Activated T-cell treated with anti-CD3 and anti-CD28 coated beads for 24 hours (primary cell): ENCODE results near the gene CRADD.
"Not testable (repeated sequence)": the region's sequence is repeated elsewhere in the genome, so short reads cannot be mapped to it uniquely, and the experiment has no call there.

Source experiments
- DNase-seq: peaks from one replicate; pipeline ENCODE4 v3.0.0-alpha.2; 2020; ENCODE audit warnings: low read depth

Gene CRADD

GRCh38 chr12:93737457-93738198 lies 60.5 kb downstream of the CRADD start:
- DNase-seq, result no peak

DNA sequence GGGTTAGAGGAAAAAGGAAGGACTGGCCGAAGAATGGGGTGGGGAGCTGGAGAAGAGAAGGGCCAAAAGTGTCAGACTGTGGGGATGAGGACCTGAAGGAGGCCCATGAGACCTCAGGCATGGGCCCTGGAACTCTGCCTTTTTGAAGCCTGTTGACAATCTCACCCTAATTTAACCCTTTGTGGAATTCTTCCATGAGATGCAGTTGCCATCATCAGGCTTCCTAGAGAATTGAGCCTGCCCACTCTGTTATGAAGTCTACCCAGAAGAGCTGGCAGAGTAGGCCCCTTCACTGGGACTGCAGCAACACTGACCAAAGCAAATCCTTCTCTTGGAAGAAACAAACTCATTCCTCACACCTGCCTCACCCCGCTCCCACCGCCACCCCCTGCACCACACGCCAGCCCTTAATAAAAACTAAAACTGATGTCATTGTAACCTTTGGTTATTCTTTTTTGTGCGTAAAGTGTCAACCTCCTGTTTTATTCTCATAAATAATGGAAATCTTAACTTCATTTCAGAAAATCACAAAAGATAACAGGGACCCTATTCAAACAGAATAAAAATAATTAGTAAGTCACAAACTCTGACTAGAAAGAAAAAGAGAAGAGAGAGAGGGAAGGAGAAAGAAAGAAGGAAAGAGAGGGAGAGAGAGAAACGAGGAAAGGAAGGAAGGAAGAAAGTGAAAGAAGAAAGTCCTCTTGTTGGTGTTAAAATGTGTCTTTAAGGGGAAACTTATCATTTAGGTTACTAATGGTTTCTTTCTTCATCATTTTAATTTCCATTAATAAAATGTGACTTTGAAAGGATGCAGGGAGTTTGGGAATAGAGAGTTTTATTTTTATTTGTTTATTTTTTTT lies 61.3 kb downstream of the CRADD start:
- DNase-seq, result no peak

- DNase-seq, result no peak
Measured at GRCh38 chr12:93740751-93741150, 63.6 kb downstream of the CRADD start.

GRCh38 chr12:93741659-93742109 lies 64.5 kb downstream of the CRADD start:
- DNase-seq, result no peak

DNA sequence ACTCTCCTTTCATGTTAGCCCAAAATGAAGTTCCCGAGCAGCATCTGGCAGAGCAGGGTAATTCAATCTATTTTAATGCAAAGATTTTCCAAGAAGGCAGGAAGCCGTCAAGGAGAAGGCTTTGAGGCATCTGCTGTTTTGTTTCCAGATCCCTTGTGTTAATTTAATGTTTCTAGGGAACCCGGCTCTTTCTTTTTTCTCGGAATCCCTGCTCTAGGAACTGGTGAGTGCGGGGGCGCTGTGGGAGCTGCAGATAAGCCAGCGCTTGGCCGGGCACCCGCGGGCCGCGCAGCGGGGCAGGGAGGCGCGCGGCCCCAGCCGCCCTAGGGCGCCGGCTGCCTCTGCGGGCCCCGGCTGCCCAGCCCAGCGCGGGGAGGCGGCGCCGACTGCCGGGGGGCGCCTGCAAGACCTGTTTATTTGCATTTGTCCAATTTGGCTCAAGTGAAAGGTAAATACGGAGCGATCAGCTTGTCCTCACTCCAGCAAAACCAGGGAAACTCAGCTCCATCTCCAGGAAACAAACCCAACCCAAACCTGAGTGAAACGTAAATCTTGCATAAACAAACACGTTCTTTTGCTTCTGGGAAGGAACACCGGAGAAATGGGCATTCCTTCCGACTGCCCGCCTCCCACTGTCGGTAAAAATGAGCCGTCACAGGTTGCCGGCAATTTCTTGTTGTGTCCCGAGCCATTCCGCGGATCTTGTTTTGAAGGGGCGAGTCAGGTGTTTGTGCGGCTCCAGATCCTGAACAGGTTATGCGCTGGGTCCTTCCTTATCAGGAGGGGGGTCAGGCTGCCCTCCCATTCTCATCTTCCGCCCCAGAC lies 65.1 kb downstream of the CRADD start:
- DNase-seq, result peak; percentile 38

DNA sequence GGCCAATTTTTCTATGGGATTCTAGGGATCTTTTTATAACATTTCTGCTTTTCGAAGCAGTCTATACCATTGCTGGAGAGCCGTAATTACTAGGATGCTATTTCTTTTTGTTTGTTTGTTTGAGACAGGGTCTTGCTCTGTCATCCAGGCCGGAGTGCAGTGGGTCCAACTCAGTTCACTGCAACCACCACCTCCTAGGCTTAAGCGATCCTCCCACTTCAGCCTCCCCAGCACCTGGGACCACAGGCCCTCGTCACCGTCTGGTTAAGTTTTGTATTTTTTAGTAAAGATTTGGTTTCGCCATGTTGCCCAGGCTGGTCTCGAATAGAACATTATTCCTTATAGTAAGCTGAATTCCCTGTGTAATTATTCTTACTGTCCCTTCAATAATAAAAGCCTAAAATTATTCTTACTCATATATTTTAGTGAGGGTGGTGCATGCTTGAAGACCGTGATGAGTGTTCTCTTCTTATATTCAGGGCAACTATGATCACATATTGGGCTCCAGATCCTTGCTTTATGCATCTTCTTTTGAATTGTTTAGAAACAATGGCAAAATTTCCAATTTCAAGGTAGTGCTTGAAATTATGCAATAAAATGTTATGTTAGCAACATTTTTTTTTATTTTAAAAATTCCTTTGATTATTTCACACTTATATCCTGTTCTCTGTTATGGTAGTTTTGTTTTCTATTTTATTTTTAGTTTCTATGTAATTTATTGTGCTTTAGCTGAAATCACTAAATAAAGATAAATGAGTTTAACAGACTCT lies 66.2 kb downstream of the CRADD start:
- DNase-seq, result no peak

- no peak for DNase-seq
Measured at GRCh38 chr12:93743999-93744689, 67.0 kb downstream of the CRADD start.

DNA sequence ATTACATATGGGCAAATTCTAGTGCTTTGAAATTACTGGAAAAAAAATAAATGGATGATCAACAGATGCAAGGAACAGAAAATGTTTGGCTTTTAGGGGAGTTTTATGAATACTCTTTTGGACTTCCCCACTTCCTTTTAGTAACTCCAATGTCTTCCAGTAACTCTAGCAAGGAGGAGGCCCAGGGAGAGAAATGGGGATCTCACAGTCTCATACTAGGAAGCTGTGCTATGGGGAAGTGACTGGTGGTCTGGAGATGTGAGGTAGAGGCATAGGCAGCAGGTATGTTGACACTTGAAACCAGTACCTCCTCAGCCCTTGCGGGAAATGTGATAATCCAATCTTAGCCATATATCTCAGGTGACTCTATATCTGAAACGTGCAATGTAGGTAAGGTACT lies 68.1 kb downstream of the CRADD start:
- no peak for DNase-seq

DNA sequence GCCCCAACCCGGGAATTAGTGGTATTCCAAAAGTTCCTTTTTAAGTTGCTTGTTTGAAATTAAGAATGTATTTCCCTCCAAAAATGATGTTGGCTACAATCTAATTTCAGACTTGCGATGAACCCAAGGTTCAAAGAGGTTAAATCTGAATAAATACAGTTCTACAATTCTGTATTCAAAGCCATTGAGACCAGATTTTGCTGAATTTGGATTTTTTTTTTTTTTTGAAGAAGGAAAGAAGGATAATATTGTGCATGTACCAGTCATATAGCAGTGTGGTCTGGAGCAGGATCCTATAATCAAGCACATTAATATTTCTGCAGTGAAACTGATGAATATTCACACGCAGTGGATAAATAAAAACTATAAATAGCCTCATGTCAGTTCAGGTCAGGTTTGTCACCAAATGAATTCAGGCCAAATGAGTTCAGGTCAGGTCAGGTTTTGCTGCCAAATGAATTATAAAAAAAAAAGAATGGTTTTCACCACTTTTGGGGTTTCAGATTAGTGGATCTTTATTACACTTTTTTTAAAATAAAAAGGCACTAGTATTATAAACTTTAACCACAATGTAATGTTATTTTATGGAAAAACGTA lies 69.5 kb downstream of the CRADD start:
- DNase-seq, result no peak

DNA sequence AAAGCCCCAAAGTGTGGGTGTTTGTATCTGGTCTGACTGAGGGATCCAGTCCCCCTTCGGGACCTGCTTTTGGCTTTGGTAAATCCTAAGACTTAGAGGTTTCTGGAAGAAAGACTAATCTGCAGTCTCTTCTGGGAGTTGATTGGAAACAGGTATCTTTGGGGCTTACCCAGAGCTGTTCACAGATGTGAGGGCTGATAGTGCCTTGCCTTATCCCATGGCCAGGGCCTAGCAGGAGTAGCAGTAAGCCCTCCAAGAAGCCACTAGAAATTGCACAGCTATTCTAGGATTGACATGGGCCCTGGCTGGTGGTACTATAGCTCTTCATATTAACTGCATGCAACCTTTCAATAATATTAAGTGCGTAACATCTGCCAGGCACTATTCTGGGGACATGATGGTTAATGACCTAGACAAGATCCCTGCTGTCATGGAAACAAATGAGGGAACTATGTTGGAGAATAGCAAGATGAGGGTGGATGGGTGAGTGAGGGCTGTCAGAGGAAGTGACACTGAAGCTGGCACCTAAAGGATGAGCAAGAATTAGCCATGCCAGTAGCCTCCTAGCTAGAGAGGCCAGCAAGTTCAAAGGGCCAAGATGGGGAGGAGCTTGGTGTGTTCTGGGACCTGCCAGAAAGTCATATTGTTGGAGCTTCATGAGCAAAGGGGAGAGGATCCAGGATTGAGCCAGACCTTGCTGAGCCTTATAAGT lies 71.7 kb downstream of the CRADD start:
- DNase-seq, result no peak

GRCh38 chr12:93749515-93749914 lies 72.3 kb downstream of the CRADD start:
- no peak for DNase-seq

- DNase-seq, result no peak
Measured at GRCh38 chr12:93750056-93750455, 72.9 kb downstream of the CRADD start.

DNA sequence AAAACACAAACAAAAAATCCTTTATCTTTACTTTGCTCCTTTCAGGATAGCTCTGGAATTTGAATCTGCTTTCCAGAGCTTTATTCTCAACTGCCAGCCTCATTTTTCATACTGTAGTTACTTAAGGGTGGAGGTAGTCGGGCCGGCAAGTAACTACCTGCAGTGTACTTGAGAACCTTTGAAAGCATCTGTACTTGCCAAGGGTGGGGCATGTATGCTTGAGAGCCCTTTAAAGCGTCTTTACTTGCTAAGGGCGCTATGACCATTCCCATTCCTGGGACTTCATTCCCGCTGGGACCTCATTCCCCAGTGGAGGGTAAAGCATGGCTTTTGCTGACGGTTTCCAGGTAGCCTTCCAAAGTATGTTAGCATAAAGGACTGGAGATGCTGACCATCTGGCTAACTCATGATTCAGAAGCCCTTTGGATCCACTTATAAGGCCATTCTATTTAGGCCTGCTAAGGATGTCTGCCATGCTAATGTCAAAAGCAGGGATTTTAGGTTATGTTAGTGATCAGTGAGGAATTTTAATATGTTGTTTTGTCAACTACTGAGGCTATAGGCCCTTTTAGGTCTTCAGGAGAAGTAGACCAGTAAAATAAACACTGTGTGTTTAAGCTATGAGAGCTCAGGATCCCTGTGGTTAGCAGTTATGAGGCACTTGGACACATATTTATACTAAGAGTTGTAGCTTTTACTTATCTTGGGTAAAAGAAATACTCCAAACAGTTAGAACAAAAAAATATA lies 74.9 kb downstream of the CRADD start:
- no peak for DNase-seq

GRCh38 chr12:93753285-93753684 lies 76.1 kb downstream of the CRADD start:
- no peak for DNase-seq

- DNase-seq, result no peak
Measured at GRCh38 chr12:93753838-93754429, 76.8 kb downstream of the CRADD start.

DNA sequence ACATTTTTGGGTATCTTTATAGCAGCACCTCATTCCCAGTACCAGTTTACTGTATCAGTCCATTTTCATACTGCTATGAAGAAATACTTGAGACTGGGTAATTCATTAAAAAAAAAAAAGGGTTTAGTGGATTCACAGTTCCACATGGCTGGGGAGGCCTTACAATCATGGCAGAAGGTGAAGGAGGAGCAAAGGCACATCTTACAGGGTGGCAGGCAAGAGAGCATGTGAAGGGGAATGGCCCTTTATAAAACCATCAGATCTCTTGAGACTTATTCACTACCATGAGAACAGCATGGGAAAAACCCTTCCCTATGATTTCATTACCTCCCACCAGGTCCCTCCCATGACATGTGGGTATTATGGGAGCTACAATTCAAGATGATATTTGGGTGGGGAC lies 77.7 kb downstream of the CRADD start:
- DNase-seq, result not testable (repeated sequence)

DNA sequence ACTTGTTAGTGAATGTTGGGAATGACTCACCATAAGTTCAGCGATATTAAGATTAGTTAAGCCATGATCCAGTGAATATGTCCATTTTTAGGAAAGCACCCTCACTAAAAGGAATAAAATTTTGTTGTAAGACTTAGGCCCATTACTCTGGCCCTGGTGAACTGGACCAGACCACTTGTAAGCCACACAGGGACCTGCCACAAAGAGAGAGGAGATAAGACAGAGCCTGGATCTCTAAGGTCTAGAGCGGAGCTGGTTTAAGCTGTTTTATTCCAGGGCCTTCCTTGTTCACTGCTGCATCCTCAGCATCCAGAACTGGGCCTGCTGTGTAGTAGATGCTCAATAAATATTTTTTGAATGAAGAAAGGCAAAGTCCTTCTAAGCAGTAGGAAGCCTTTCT lies 79.1 kb downstream of the CRADD start:
- no peak for DNase-seq

DNA sequence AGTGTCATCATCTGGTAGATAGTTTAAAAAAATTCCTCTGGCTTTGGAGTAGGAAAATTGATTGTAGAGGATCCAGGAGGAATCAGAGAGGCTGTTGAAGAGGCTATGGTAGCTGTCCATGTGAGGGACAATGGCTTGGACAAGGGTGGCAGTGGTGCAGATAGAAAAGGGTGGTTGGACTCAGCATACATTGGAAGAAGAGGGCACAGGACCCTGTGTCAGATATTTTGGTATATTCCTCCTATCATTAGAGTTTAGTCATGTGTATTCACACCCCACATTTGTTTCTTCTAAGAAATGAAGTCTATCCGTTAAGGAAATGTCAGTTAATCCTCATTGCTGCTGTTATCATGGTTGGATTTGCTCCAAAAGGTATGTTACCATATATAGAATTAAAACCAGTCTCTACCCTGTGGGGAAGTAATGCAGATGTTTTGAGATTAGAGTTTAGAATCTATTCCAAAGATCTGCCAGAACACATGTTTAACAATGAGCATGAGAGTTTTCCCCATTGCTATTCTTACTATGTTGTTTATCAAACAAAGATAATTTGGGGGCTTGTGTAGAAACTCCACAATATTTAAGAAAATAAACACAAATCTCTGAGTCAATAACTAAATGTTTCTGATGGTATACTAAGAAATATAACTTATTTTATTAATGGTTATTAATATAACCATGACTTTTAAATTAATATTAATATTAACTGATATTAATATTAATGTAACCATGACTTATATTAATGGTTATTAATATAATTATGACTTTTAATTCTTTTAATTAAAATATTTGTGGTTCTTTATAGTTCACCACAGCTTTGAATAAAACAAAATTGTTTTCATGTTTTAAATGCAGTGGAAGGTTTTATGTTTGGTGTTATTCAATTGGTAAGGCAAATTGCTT lies 80.9 kb downstream of the CRADD start:
- DNase-seq, result no peak
